ENCODE data around the gene SLC37A1.

DNA sequence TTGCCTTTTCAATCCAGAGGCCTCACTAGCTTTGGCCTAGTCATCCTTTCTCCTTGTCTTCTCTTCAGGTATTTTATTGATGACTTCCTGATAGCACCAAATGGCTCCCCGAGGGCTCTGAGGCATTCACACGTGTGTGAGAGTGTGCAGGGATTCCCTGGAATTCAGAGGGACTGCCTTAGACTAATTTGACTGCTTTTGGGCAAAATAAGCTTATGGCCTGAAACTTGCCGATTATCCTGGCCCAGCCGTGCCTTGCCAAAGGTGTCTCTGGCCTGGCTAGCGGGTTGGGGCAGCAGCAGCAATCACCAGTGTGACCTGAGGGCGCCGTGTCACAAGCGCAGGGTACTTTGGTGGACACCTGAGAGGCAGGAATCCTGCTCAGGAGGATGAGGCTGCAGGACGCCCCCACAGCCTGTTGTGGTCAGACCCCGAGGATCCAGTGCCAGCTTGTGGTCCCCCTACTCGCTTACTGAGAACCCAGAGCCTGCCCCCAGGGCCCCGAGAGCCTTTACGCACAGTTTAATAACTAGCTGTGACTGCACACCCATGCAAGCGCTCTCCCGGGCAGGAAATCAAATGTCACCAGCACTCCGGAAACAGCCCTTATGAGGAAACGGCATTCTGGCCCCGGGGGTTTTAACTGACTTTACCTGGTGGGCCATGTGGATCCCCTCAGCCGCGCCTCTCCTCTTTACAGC is 76.9 kb downstream of the SLC37A1 start:
- TF ChIP-seq, protein P1, sequence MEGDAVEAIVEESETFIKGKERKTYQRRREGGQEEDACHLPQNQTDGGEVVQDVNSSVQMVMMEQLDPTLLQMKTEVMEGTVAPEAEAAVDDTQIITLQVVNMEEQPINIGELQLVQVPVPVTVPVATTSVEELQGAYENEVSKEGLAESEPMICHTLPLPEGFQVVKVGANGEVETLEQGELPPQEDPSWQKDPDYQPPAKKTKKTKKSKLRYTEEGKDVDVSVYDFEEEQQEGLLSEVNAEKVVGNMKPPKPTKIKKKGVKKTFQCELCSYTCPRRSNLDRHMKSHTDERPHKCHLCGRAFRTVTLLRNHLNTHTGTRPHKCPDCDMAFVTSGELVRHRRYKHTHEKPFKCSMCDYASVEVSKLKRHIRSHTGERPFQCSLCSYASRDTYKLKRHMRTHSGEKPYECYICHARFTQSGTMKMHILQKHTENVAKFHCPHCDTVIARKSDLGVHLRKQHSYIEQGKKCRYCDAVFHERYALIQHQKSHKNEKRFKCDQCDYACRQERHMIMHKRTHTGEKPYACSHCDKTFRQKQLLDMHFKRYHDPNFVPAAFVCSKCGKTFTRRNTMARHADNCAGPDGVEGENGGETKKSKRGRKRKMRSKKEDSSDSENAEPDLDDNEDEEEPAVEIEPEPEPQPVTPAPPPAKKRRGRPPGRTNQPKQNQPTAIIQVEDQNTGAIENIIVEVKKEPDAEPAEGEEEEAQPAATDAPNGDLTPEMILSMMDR (IDR thresholded peaks at IDR 0.05), result no peak
- TF ChIP-seq POLR2A (IDR thresholded peaks at IDR 0.05), result no peak

Measured in uterus (tissue), 2 donors.